GM12874 (cell line): ENCODE measurements around the gene HNRNPUL2.

Source experiments
- CTCF ChIP-seq: IDR thresholded peaks from 2 replicates; pipeline ENCODE4 v1.5.1; 2011; ENCODE audit warnings: low read depth, mild to moderate bottlenecking, control low read depth, low read length, moderate library complexity; ENCODE audit not compliant: insufficient read depth

HNRNPUL2 gene

DNA sequence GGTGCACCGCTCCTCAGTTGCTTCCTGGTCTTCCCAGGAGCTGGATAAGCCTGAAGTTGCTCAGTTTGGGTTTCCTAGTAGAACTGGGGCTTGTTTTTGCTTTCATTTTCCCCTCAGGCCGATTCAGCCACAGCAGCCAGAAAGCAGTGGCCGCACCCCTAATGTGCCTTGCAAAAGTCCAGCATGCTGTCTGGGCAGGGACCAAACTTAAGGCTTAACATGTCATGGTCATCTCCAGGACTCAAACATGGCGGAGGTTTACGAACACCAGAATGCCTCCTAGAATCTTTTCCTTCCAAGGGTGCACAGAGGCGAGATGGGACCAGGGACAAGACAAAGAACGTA is 17.3 kb downstream of the HNRNPUL2 start:
- no peak for TF ChIP-seq CTCF

DNA sequence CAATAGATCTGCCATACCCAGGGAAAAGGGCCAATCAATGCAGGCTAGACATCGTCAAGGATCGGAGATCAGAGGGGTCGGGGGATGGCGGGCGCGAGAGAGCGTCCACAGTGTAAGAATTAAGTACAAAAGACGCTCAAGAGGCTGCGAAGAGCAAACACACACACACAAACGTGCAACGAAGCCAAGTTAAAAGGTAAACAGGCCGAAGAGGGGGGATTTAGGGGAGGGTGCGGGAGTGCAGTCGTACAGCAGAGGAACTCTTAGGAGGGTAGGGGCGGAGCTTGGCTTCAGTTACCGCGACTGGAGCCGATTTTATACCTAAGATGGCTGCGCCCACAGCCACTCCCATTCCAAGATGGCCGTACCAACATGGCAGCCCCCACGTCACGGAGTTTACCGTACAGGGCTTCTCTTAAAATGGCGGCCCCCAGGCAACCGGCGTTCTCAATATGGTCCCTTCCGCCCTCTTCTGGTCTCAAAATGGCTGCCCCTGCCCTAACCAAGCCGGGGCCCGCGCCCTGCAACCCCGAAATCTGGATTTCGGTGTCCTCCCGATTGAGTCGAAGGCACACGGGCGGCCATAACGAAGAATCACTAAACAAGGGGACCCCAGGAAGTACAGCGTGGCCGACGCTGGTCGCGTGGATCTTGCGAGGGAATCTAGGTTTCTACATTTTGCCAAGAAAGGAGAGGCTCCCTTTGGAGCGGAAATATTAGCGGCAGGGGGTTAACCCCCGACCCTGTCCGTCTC is 17.8 kb downstream of the HNRNPUL2 start:
- no peak for TF ChIP-seq CTCF

- no peak for TF ChIP-seq CTCF
Observed at GRCh38 chr11:62708793-62709192, 18.5 kb downstream of the HNRNPUL2 start.

GRCh38 chr11:62708392-62708791 is 18.9 kb downstream of the HNRNPUL2 start:
- TF ChIP-seq CTCF, result no peak

DNA sequence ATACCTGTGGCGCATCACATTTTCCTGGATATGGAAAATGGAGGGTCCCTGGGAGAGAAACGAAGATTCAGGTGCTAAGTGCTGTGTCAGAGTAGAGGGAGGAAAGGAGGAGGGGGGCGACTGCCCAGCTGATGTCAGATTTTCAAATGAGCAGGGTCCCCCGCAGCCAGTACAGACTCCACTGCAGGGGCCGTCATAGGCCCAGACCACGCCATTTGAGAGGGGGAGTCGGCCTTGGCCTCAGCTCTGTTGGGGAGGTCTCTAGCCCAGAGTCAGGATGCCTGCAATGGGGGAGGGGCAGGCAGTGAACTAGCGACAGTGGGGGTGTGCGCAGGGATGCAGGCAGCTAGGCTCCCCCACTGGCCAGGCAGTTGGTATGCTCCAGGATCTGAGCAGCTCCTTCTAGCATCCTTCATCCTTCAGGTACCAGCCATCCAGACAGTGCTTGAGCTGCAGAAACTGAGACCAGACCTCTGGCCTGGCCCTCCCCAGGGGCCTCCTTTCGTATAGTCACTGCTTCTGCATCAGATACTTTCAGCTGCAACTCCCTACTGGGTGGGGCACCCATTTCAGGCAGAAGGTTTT is 19.9 kb downstream of the HNRNPUL2 start, which contains the start of the genes BSCL2 and GNG3:
Gene BSCL2, minus strand, starts transcription at position 148 of the 585 bp plus-strand sequence. CDS start 229 bp downstream, outside the sequence.
Gene GNG3, plus strand, starts transcription at position 400 of the 585 bp plus-strand sequence. CDS start 620 bp downstream, outside the sequence.
- no peak for TF ChIP-seq CTCF

GRCh38 chr11:62706850-62707247 is 20.4 kb downstream of the HNRNPUL2 start:
- TF ChIP-seq CTCF, result no peak

DNA sequence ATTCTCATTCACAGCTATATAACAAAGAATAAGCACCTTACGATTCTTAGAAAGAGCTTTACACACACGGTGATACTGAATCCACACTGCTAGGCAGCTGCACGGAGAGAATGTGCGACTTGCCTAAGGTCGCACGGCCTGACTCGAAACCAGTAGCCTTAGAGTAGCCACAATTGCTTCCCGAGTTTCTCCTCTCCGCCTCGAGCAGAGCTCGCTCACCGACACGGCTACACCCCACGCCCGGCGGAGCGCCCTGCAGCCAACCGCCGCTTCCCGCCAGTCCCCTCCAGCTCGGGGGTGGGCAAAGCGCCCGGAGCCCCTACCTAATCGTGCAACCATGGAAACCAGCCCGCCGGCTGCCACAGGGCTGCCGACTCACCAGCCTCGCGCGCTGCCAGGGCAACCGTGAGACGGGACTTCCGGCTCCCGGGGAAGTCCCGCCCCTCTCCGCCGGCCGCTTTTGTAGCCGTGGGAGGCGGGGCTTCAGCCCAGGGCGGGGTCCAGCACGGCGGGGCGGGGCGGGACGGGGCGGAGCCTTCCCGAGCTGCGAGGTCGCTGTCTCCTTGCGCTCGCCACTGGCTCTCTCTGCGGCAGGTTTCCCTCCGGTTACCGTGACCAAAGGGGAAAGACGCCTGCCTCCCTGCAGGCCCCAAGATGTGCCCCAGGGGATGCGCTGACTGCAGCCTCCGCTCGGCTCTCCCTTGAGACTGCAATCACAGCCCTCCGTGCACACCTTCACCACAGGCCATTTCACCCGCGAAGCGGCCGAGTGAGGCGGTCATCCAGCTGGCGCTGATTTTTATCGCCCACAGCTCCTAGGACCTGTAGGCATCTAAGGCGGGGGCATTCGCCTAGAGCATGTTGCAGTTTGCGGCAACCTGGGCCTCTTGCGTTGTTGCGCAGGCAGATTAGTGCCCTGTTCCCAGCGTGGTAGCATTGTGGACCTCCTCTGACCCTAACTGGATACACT is 21.1 kb downstream of the HNRNPUL2 start:
- TF ChIP-seq CTCF, result no peak
